SK-N-SH treated with all-trans-retinoic acid at 6 μM for 48 hours (cell line): ENCODE data around the gene WNT7A.

Experiments used
- ATAC-seq: fragments of 200-7000 bp; cut with Tn5 transposase; 3 replicates; pipeline ENCODE4 v1.9.1; 2020; ENCODE audit warnings: mild to moderate bottlenecking, moderate library complexity
- BACH2 ChIP-seq: fragments of 250-450 bp; sonication (Bioruptor Pico); IDR thresholded peaks from 2 replicates; pipeline ENCODE4 v1.9.0; 2021; ENCODE audit warnings: mild to moderate bottlenecking, borderline replicate concordance
- CSDC2 ChIP-seq: fragments of 250-450 bp; sonication (Bioruptor Pico); IDR thresholded peaks from 2 replicates; pipeline ENCODE4 v1.5.0; 2020; ENCODE audit warnings: mild to moderate bottlenecking, moderate library complexity
- ESRRG ChIP-seq: fragments of 250-450 bp; sonication (Bioruptor Pico); IDR thresholded peaks from 2 replicates; pipeline ENCODE4 v1.6.1; 2021; ENCODE audit warnings: mild to moderate bottlenecking
- ISL1 ChIP-seq: fragments of 250-450 bp; sonication (Bioruptor Pico); IDR thresholded peaks from 2 replicates; pipeline ENCODE4 v2.1.2; 2022; ENCODE audit warnings: mild to moderate bottlenecking, moderate library complexity
- OSR1 ChIP-seq: fragments of 250-450 bp; sonication (Bioruptor Pico); IDR thresholded peaks from 2 replicates; pipeline ENCODE4 v1.8.0; 2022; ENCODE audit warnings: moderate library complexity, mild to moderate bottlenecking, inconsistent platforms
- PPARA ChIP-seq: fragments of 250-450 bp; sonication (Bioruptor Pico); IDR thresholded peaks from 2 replicates; pipeline ENCODE4 v1.5.0; 2020; ENCODE audit warnings: mild to moderate bottlenecking, borderline replicate concordance
- SNAI2 ChIP-seq: fragments of 250-450 bp; sonication (Bioruptor Pico); IDR thresholded peaks from 2 replicates; pipeline ENCODE4 v1.5.0; 2020; ENCODE audit warnings: mild to moderate bottlenecking, moderate library complexity
- TCF4 ChIP-seq: fragments of 250-450 bp; sonication (Bioruptor Pico); IDR thresholded peaks from 2 replicates; pipeline ENCODE4 v1.8.0; 2021; ENCODE audit warnings: mild to moderate bottlenecking, moderate library complexity, borderline replicate concordance
- ZC3H10 ChIP-seq: fragments of 250-450 bp; sonication (Bioruptor Pico); IDR thresholded peaks from 2 replicates; pipeline ENCODE4 v1.5.1; 2021; ENCODE audit warnings: mild to moderate bottlenecking, moderate library complexity
- ZFP3 ChIP-seq: fragments of 250-450 bp; sonication (Bioruptor Pico); IDR thresholded peaks from 2 replicates; pipeline ENCODE4 v1.5.0; 2020; ENCODE audit warnings: mild to moderate bottlenecking, moderate library complexity
- ZFP30 ChIP-seq: fragments of 450-650 bp; formaldehyde crosslinking; IDR thresholded peaks from 2 replicates; pipeline ENCODE4 v1.5.0; 2022; ENCODE audit warnings: mild to moderate bottlenecking, moderate library complexity
- ZNF565 ChIP-seq: fragments of 450-650 bp; formaldehyde crosslinking; conservative IDR thresholded peaks from 2 replicates; pipeline ENCODE4 v1.5.0; 2020; ENCODE audit warnings: low read depth, mild to moderate bottlenecking, moderate library complexity
- ZNF70 ChIP-seq: fragments of 450-650 bp; formaldehyde crosslinking; IDR thresholded peaks from 2 replicates; pipeline ENCODE4 v1.5.0; 2020; ENCODE audit warnings: mild to moderate bottlenecking, moderate library complexity
- TF ChIP-seq, protein P1 (sequence below): fragments of 250-450 bp; sonication (Bioruptor Pico); IDR thresholded peaks from 2 replicates; pipeline ENCODE4 v1.5.1; 2021; ENCODE audit warnings: mild to moderate bottlenecking, moderate library complexity
- TF ChIP-seq, protein P2 (sequence below): fragments of 250-450 bp; sonication (Bioruptor Pico); IDR thresholded peaks from 2 replicates; pipeline ENCODE4 v1.5.0; 2020; ENCODE audit warnings: mild to moderate bottlenecking, moderate library complexity
- TF ChIP-seq, protein P3 (sequence below): fragments of 250-450 bp; sonication (Bioruptor Pico); IDR thresholded peaks from 2 replicates; pipeline ENCODE4 v1.8.0; 2020; ENCODE audit warnings: mild to moderate bottlenecking, moderate library complexity, borderline replicate concordance
- TF ChIP-seq, protein P4 (sequence below): fragments of 250-450 bp; sonication (Bioruptor Pico); IDR thresholded peaks from 2 replicates; pipeline ENCODE4 v1.8.0; 2021; ENCODE audit warnings: low read depth, mild to moderate bottlenecking, moderate library complexity, borderline replicate concordance

WNT7A gene

DNA sequence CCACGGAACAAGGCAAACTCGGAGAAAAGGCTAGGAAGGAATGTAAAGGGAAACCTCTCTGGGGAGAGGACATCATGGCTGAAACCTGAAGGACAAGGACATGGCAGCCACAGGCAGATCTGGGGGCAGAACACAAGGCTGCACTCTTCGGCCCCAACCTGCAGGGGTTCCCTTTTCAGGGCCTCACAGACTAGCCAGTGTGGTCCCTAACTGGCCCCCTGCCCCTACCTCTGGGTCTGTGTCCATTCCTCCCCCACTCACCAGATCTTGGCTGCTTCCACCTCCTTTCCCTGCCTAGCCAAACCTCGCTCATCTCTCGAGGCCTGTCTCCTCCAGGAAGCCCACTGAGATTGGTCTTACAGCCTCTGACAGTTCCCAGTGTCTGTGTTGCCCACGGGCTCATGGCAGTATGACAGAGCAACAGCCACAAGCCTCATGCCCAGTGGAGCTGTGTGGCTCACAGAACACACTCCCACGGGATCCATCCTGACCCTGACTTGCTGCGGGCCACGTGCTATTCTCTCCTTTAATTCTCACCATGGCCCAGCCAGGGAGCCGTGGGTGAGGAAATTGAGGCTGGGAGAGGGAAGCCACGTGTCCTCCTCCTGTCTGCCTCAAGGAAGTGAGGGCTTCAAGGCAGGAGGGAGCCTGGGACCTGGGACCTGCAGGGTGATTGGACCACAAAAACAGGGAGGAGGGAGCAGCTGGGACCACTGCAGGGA is 26.5 kb downstream of the WNT7A start:
- no peak for ATAC-seq

DNA sequence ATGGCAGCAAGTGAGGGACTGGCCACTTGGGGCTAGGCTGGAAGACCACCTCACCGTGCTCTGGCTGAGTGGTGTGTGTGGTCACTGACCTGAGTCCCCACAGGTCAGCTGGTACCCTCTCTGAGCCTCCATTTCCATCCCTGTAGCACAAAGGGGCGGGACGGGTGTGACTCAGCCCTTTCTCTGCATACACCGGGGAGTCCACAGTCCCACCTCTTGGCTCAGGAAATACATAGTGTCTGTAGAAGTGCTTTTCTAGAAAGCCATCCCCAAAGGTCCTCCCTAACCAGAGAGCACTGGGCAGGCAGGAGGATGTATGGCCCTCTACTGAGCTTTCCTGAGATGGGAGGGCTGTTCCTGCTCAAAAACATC is 27.2 kb downstream of the WNT7A start:
- ATAC-seq: no peak

More for the DNA sequence above, 26.5 kb downstream of the WNT7A start:
- TF ChIP-seq, protein P1, sequence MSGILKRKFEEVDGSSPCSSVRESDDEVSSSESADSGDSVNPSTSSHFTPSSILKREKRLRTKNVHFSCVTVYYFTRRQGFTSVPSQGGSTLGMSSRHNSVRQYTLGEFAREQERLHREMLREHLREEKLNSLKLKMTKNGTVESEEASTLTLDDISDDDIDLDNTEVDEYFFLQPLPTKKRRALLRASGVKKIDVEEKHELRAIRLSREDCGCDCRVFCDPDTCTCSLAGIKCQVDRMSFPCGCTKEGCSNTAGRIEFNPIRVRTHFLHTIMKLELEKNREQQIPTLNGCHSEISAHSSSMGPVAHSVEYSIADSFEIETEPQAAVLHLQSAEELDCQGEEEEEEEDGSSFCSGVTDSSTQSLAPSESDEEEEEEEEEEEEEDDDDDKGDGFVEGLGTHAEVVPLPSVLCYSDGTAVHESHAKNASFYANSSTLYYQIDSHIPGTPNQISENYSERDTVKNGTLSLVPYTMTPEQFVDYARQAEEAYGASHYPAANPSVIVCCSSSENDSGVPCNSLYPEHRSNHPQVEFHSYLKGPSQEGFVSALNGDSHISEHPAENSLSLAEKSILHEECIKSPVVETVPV: no peak
- TF ChIP-seq, all 23 proteins: peak for 0

DNA sequence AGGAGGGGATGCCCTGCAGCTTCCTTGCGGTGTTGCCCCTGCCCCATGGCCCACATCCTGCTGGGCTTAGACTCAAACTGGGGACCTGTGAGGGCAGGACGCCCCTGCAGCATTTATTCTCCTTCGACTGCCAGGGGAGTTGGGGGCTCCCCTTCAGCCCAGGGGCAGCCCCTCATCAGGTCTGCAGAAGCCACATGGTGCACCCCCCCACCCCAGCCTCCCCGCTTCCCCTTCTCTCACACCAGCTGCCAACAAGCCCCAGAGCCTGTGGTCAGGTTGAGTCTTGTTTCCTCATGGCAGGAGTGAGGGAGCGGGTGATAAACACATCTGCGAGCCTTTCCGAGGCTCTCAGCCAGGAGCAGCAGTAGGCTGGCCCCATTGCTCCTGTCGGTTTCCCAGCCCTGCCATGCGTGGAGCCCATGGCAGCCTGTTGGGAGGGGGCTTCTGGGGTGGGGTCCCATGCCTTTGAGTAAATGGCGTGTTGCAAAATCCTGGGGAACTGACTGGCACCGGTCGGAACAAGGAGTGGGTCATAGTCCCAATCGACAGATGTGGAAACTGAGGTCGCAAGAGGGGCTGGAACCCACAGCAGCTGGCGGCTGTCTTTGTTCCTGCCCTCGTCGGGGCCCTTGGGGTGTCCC is 27.8 kb downstream of the WNT7A start:
- TF ChIP-seq BACH2 (no peak), ZNF70 (CRISPR knock-in tag) (no peak), SNAI2 (CRISPR knock-in tag) (no peak), OSR1 (CRISPR knock-in tag) (no peak), ISL1 (CRISPR knock-in tag) (no peak), CSDC2 (CRISPR knock-in tag) (no peak), ZC3H10 (CRISPR knock-in tag) (no peak), TCF4 (CRISPR knock-in tag) (no peak), PPARA (CRISPR knock-in tag) (no peak), ZNF565 (CRISPR knock-in tag) (no peak), ZFP30 (CRISPR knock-in tag) (no peak), ESRRG (CRISPR knock-in tag) (no peak)
- TF ChIP-seq, protein P2, sequence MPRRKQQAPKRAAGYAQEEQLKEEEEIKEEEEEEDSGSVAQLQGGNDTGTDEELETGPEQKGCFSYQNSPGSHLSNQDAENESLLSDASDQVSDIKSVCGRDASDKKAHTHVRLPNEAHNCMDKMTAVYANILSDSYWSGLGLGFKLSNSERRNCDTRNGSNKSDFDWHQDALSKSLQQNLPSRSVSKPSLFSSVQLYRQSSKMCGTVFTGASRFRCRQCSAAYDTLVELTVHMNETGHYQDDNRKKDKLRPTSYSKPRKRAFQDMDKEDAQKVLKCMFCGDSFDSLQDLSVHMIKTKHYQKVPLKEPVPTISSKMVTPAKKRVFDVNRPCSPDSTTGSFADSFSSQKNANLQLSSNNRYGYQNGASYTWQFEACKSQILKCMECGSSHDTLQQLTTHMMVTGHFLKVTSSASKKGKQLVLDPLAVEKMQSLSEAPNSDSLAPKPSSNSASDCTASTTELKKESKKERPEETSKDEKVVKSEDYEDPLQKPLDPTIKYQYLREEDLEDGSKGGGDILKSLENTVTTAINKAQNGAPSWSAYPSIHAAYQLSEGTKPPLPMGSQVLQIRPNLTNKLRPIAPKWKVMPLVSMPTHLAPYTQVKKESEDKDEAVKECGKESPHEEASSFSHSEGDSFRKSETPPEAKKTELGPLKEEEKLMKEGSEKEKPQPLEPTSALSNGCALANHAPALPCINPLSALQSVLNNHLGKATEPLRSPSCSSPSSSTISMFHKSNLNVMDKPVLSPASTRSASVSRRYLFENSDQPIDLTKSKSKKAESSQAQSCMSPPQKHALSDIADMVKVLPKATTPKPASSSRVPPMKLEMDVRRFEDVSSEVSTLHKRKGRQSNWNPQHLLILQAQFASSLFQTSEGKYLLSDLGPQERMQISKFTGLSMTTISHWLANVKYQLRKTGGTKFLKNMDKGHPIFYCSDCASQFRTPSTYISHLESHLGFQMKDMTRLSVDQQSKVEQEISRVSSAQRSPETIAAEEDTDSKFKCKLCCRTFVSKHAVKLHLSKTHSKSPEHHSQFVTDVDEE (CRISPR knock-in tag): no peak
- TF ChIP-seq, protein P3, sequence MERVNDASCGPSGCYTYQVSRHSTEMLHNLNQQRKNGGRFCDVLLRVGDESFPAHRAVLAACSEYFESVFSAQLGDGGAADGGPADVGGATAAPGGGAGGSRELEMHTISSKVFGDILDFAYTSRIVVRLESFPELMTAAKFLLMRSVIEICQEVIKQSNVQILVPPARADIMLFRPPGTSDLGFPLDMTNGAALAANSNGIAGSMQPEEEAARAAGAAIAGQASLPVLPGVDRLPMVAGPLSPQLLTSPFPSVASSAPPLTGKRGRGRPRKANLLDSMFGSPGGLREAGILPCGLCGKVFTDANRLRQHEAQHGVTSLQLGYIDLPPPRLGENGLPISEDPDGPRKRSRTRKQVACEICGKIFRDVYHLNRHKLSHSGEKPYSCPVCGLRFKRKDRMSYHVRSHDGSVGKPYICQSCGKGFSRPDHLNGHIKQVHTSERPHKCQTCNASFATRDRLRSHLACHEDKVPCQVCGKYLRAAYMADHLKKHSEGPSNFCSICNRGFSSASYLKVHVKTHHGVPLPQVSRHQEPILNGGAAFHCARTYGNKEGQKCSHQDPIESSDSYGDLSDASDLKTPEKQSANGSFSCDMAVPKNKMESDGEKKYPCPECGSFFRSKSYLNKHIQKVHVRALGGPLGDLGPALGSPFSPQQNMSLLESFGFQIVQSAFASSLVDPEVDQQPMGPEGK (CRISPR knock-in tag): no peak
- TF ChIP-seq, protein P4, sequence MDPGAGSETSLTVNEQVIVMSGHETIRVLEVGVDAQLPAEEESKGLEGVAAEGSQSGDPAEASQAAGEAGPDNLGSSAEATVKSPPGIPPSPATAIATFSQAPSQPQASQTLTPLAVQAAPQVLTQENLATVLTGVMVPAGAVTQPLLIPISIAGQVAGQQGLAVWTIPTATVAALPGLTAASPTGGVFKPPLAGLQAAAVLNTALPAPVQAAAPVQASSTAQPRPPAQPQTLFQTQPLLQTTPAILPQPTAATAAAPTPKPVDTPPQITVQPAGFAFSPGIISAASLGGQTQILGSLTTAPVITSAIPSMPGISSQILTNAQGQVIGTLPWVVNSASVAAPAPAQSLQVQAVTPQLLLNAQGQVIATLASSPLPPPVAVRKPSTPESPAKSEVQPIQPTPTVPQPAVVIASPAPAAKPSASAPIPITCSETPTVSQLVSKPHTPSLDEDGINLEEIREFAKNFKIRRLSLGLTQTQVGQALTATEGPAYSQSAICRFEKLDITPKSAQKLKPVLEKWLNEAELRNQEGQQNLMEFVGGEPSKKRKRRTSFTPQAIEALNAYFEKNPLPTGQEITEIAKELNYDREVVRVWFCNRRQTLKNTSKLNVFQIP (CRISPR knock-in tag): no peak

More for the DNA sequence above, 27.2 kb downstream of the WNT7A start:
- TF ChIP-seq ISL1 (CRISPR knock-in tag): no peak
- no peak for TF ChIP-seq ZFP3 (CRISPR knock-in tag)
- TF ChIP-seq, protein P2 (CRISPR knock-in tag): no peak
- TF ChIP-seq, all 23 proteins: peak for 0

More for the DNA sequence above, 27.8 kb downstream of the WNT7A start:
- no peak for ATAC-seq
